ENCODE results near the gene GPBAR1. TPM values are rescaled to one million over a fixed set of nuclear protein-coding genes. Genes with fewer than 3 reads are reported as not detected.

Gene GPBAR1
- total RNA-seq, 1 experiment from 2014 or later = 1.1 TPM

GRCh38 chr2:218223046-218223445, 37.8 kb upstream of the GPBAR1 start:
- no peaks in the 10 kb centered on the region for H3K9me3 Mint-ChIP-seq (ENCODE audit: low read depth, unreplicated experiment)
- H3K4me3 Mint-ChIP-seq (ENCODE audit: low read depth, unreplicated experiment) = no peak overlapping the region
- TF ChIP-seq, protein P1, sequence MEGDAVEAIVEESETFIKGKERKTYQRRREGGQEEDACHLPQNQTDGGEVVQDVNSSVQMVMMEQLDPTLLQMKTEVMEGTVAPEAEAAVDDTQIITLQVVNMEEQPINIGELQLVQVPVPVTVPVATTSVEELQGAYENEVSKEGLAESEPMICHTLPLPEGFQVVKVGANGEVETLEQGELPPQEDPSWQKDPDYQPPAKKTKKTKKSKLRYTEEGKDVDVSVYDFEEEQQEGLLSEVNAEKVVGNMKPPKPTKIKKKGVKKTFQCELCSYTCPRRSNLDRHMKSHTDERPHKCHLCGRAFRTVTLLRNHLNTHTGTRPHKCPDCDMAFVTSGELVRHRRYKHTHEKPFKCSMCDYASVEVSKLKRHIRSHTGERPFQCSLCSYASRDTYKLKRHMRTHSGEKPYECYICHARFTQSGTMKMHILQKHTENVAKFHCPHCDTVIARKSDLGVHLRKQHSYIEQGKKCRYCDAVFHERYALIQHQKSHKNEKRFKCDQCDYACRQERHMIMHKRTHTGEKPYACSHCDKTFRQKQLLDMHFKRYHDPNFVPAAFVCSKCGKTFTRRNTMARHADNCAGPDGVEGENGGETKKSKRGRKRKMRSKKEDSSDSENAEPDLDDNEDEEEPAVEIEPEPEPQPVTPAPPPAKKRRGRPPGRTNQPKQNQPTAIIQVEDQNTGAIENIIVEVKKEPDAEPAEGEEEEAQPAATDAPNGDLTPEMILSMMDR (IDR thresholded peaks at IDR 0.05; ENCODE audit: unreplicated experiment) = no peak
- intact Hi-C loops (cut with micrococcal nuclease; ENCODE audit: unreplicated experiment) = no loop called here
- no peak for DNase-seq
- H3K36me3 Mint-ChIP-seq (ENCODE audit: insufficient read depth, unreplicated experiment) = peaks cover 86% of the 10 kb centered on the region
- H3K27ac Mint-ChIP-seq (ENCODE audit: unreplicated experiment) = no peak overlapping the region
- H3K27me3 Mint-ChIP-seq (ENCODE audit: unreplicated experiment) = no peaks in the 10 kb centered on the region
- CTCF ChIA-PET = no interaction called here
- H3K4me1 Mint-ChIP-seq (ENCODE audit: low read depth, unreplicated experiment) = peaks cover 69% of the 10 kb centered on the region
- no TSS peak for BruUV-seq (replicated peaks)

GRCh38 chr2:218224186-218224585, 36.6 kb upstream of the GPBAR1 start:
- TF ChIP-seq, protein P1 (IDR thresholded peaks at IDR 0.05; ENCODE audit: unreplicated experiment) = no peak
- H3K27ac Mint-ChIP-seq (ENCODE audit: unreplicated experiment) = no peak overlapping the region
- H3K4me1 Mint-ChIP-seq (ENCODE audit: low read depth, unreplicated experiment) = peaks cover 71% of the 10 kb centered on the region
- H3K36me3 Mint-ChIP-seq (ENCODE audit: insufficient read depth, unreplicated experiment) = peaks cover 86% of the 10 kb centered on the region
- no peak overlapping the region for H3K4me3 Mint-ChIP-seq (ENCODE audit: low read depth, unreplicated experiment)
- no peaks in the 10 kb centered on the region for H3K27me3 Mint-ChIP-seq (ENCODE audit: unreplicated experiment)
- BruUV-seq (replicated peaks) = no TSS peak
- no peaks in the 10 kb centered on the region for H3K9me3 Mint-ChIP-seq (ENCODE audit: low read depth, unreplicated experiment)
- intact Hi-C loops (cut with micrococcal nuclease; ENCODE audit: unreplicated experiment) = no loop called here
- no peak for DNase-seq
- CTCF ChIA-PET = no interaction called here

GRCh38 chr2:218226903-218227302, 33.9 kb upstream of the GPBAR1 start:
- H3K27me3 Mint-ChIP-seq (ENCODE audit: unreplicated experiment) = no peaks in the 10 kb centered on the region
- DNase-seq = no peak
- peaks cover 85% of the 10 kb centered on the region for H3K36me3 Mint-ChIP-seq (ENCODE audit: insufficient read depth, unreplicated experiment)
- H3K4me3 Mint-ChIP-seq (ENCODE audit: low read depth, unreplicated experiment) = no peak overlapping the region
- CTCF ChIA-PET = no interaction called here
- peak overlapping the region; percentile 52 for H3K27ac Mint-ChIP-seq (ENCODE audit: unreplicated experiment)
- BruUV-seq (replicated peaks) = no TSS peak
- peaks cover 65% of the 10 kb centered on the region for H3K4me1 Mint-ChIP-seq (ENCODE audit: low read depth, unreplicated experiment)
- no peaks in the 10 kb centered on the region for H3K9me3 Mint-ChIP-seq (ENCODE audit: low read depth, unreplicated experiment)
- intact Hi-C loops (cut with micrococcal nuclease; ENCODE audit: unreplicated experiment) = no loop called here
- TF ChIP-seq, protein P1 (IDR thresholded peaks at IDR 0.05; ENCODE audit: unreplicated experiment) = no peak

DNA sequence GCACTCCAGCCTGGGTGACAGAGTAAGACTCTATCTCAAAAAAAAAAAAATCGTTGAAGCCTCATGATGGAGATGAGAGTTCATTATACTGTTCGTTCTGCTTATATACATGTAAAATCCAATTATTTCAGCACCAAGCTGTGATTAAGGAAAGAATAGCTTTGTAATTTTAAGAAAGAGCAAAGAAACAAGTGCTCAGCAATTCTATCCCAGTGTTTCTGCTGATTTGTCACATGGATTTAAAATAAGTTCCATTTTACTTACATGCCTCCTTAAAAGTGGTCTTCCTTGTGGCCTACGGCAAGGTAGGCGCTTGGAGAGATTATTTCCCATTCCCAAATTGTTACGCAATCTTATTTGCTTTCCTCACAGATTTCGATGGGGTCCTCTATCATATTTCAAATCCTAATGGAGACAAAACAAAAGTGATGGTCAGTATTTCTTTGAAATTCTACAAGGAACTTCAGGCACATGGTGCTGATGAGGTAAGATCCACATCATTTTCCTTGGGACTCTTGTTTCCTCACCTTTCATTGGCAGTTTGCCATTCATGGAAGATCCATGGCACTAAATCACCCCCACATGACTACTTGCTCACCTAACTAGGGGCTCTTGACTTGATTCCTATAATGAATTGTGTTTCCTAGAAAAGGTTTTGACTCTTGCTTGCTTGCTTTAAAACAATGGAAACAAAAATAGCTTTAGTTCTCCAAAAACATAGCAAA, 32.3 kb upstream of the GPBAR1 start:
- intact Hi-C loops (cut with micrococcal nuclease; ENCODE audit: unreplicated experiment) = loop anchor here (1.0 kb wide), 1 partner anchor 10 kb away; no protein-coding TSS in a partner anchor
- H3K9me3 Mint-ChIP-seq (ENCODE audit: low read depth, unreplicated experiment) = no peaks in the 10 kb centered on the region
- TF ChIP-seq, protein P1 (IDR thresholded peaks at IDR 0.05; ENCODE audit: unreplicated experiment) = no peak
- H3K27me3 Mint-ChIP-seq (ENCODE audit: unreplicated experiment) = no peaks in the 10 kb centered on the region
- CTCF ChIA-PET = no interaction called here
- H3K36me3 Mint-ChIP-seq (ENCODE audit: insufficient read depth, unreplicated experiment) = peaks cover 96% of the 10 kb centered on the region
- no peak for DNase-seq
- H3K4me3 Mint-ChIP-seq (ENCODE audit: low read depth, unreplicated experiment) = peak overlapping the region; percentile 43
- BruUV-seq (replicated peaks) = TSS peak; percentile 95
- peak overlapping the region; percentile 80 for H3K27ac Mint-ChIP-seq (ENCODE audit: unreplicated experiment)
- peaks cover 63% of the 10 kb centered on the region for H3K4me1 Mint-ChIP-seq (ENCODE audit: low read depth, unreplicated experiment)
